Heart right ventricle (tissue), 16 donors: ENCODE measurements around the gene GAP43. TPM values are rescaled to one million over a fixed set of nuclear protein-coding genes. Genes with fewer than 3 reads are reported as not detected.

Experiments
- ATAC-seq, 8 donors: fragments of 200-7000 bp; cut with Tn5 transposase; one replicate each; pipeline ENCODE4 v1.9.1; 2020; ENCODE audit warnings: mild to moderate bottlenecking in 8 of 8, moderate library complexity in 8 of 8, moderate number of reproducible peaks in 1 of 8
- DNase-seq, 2 donors: peaks; one replicate each; pipeline ENCODE4 v3.0.0-alpha.2; 2020
- H3K27ac ChIP-seq, 10 donors: fragments of 200-600 bp; sonication (generic) in 2 of 10; one replicate each; pipeline versions ENCODE4 v1.5.0 to v1.8.0; 2020 to 2022; ENCODE audit warnings: mild to moderate bottlenecking in 3 of 10
- H3K27me3 ChIP-seq, 7 donors: fragments of 200-600 bp; one replicate each; pipeline ENCODE4 v1.8.0; 2021 to 2022; ENCODE audit warnings: mild to moderate bottlenecking in 2 of 7
- H3K36me3 ChIP-seq, 9 donors: fragments of 200-600 bp; sonication (generic) in 1 of 9; one replicate each; pipeline versions ENCODE4 v1.5.0 to v1.8.0; 2020 to 2022; ENCODE audit warnings: mild to moderate bottlenecking in 2 of 9
- H3K4me1 ChIP-seq, 9 donors: fragments of 200-600 bp; sonication (generic) in 1 of 9; one replicate each; pipeline versions ENCODE4 v1.5.0 to v1.8.0; 2020 to 2022; ENCODE audit warnings: mild to moderate bottlenecking in 4 of 9
- H3K4me3 ChIP-seq, 10 donors: fragments of 200-600 bp; sonication (generic) in 2 of 10; one replicate each; pipeline versions ENCODE4 v1.5.0 to v1.8.0; 2020 to 2022; ENCODE audit warnings: mild to moderate bottlenecking in 7 of 10, moderate library complexity in 2 of 10
- H3K9me3 ChIP-seq, 11 donors: fragments of 200-600 bp in 10 of 11; sonication (generic) in 2 of 11; one replicate each; pipeline versions ENCODE4 v1.5.0 to v1.8.0; 2013 to 2022; ENCODE audit warnings: mild to moderate bottlenecking in 2 of 11, control low read depth in 1 of 11, moderate library complexity in 1 of 11
- WGBS, 2 donors: extraction: QIAGEN DNeasy Blood & Tissue Kit; methylation state at CpG; one replicate each; pipeline ENCODE4 v1.1.7; 2013; ENCODE audit warnings: inconsistent platforms in 1 of 2; 5-methylcytosine and 5-hydroxymethylcytosine counted together
- intact Hi-C, 10 donors: fragments of 100-400 bp; cut with DNase I; formaldehyde crosslinking; loops; one replicate each; pipeline versions ENCODE4 v1.11.1 to v1.14.2; 2022
- polyA plus RNA-seq, 2 donors: library from polyadenylated mRNA; stranded (reverse); fragments of 200-250 nt; gene quantifications; one replicate each; pipeline ENCODE4 v1.2.3, GENCODE V29; 2013
- total RNA-seq, 10 donors: library from RNA; stranded (reverse); fragmentation: NEBNext Ultra II Directional in 3 of 10; extraction: Animal tissue kit (Norgen Biotek cat#: 25700) in 3 of 10; gene quantifications; one replicate each; pipeline versions ENCODE4 v1.2.1 to v1.2.4, GENCODE V29; 2021 to 2023
- TF ChIP-seq, protein P1 (sequence below), 9 donors: fragments of 200-600 bp; sonication (generic) in 2 of 9; IDR thresholded peaks; one replicate each; pipeline versions ENCODE4 v1.5.0 to v1.8.0; 2021 to 2022; ENCODE audit warnings: antibody characterized with exemption in 9 of 9, mild to moderate bottlenecking in 5 of 9, moderate library complexity in 1 of 9
- donor health status: Arrhythmogenic right ventricular cardiomyopathy.
- donor health status: ischemic (EF 13 %, LVEDD 7.1; RV severe dilation, severe dysfunction).
- donor health status: healthy with polysubstance abuse.
- donor health status: DM: no; HTN: yes; CAD: no.
- donor health status: DM: no; HTN: no; CAD: no.
- donor health status: ischemic (EF 25% LVEDD 6.9; RV normal size, moderate dysfunction).
- donor health status: ischemic (EF 25% LVEDD 5.7; RV mildly dilated, moderate dysfunction).
- donor health status: healthy.
- donor health status: DM: yes; HTN: yes; CAD: no.
- donor health status: Ischemic cardiomyopathy.
- donor health status: ischemic (EF 35%, LVEDD 5.7; RV mildly dilated, moderate dysfunction).
- donor health status: nonischemic (EF 11% LVEDD 7.7; RV severe dilation, severe dysfunction).
- donor health status: DM: yes; HTN: yes; CAD: no.
- donor health status: PGD.
- donor health status: ischemic (EF 29% LVEDD 5.4; RV normal size, mild dysfunction).
- donor health status: nonischemic (EF 23%, LVEDD 6.1; RV moderate dilation, normal function).

The GAP43 gene
- total and polyA plus RNA-seq, 12 donors = 0.29 to 2.3 (median 0.83) TPM; not detected in 1

DNA sequence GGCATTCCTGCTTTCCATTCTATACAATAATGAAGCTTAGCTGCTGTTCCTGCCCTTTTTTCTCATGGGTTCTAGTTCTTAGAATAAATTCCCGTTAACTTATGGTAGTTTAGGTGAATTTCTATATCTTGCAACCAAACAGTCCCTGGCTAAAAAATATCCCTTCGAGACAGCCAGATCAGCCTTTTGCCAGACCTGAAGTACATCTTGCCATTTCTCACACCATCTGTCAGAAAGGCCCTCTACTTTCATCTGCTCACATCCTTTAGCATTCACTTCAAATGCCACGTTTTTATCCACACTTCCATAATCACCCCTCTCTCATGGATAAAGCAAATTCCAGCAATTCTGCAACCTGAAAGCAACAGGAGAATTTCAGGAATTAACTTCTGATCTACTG lies 145.4 kb downstream of the GAP43 start:
- WGBS, 2 donors = 69 to 70% methylated on average over 3 of the region's 3 CpGs
- no peak overlapping the region for H3K4me3 ChIP-seq
- H3K36me3 ChIP-seq = no peaks in the 10 kb centered on the region
- H3K4me1 ChIP-seq = peaks cover 0 to 19% (median 0%) of the 10 kb centered on the region in 9 donors
- ATAC-seq (no peak), DNase-seq (no peak)
- intact Hi-C loops = no loop called here
- TF ChIP-seq, protein P1, sequence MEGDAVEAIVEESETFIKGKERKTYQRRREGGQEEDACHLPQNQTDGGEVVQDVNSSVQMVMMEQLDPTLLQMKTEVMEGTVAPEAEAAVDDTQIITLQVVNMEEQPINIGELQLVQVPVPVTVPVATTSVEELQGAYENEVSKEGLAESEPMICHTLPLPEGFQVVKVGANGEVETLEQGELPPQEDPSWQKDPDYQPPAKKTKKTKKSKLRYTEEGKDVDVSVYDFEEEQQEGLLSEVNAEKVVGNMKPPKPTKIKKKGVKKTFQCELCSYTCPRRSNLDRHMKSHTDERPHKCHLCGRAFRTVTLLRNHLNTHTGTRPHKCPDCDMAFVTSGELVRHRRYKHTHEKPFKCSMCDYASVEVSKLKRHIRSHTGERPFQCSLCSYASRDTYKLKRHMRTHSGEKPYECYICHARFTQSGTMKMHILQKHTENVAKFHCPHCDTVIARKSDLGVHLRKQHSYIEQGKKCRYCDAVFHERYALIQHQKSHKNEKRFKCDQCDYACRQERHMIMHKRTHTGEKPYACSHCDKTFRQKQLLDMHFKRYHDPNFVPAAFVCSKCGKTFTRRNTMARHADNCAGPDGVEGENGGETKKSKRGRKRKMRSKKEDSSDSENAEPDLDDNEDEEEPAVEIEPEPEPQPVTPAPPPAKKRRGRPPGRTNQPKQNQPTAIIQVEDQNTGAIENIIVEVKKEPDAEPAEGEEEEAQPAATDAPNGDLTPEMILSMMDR (IDR thresholded peaks at IDR 0.05) = no peak
- no peaks in the 10 kb centered on the region for H3K27me3 ChIP-seq
- H3K27ac ChIP-seq = no peak overlapping the region
- H3K9me3 ChIP-seq = no peaks in the 10 kb centered on the region
